Ishikawa (cell line): ENCODE measurements around the gene ANKHD1.

Source experiments
- CEBPB ChIP-seq: IDR thresholded peaks from 2 replicates; pipeline ENCODE4 v1.6.1; 2012
- MAX ChIP-seq: IDR thresholded peaks from 2 replicates; pipeline ENCODE4 v1.6.1; 2012
- RAD21 ChIP-seq: IDR thresholded peaks from 2 replicates; pipeline ENCODE4 v1.6.1; 2012; ENCODE audit warnings: low read depth
- TCF12 ChIP-seq: IDR thresholded peaks from 2 replicates; pipeline ENCODE4 v1.6.1; 2012; ENCODE audit warnings: low read depth
- ZBTB7A ChIP-seq: IDR thresholded peaks from 2 replicates; pipeline ENCODE4 v1.6.1; 2012; ENCODE audit warnings: low read depth

- no peak for TF ChIP-seq TCF12
- no peak for TF ChIP-seq MAX
- TF ChIP-seq CEBPB = no peak
- TF ChIP-seq RAD21 = no peak
- no peak for TF ChIP-seq ZBTB7A
These were observed 165.0 kb downstream of the ANKHD1 start for GRCh38 chr5:140566665-140567064.
